PFSK-1 (cell line): Measurements from ENCODE around the gene PITRM1.

Experiments used
- FOXP2 ChIP-seq: optimal IDR thresholded peaks from 2 replicates; pipeline ENCODE3; 2011; ENCODE audit warnings: borderline replicate concordance, control low read depth, inconsistent platforms; ENCODE audit not compliant: insufficient read depth; ENCODE audit errors: extremely low read length, extremely low read depth
- POLR2AphosphoS5 ChIP-seq: IDR thresholded peaks from 2 replicates; pipeline ENCODE4 v1.6.1; 2012; ENCODE audit warnings: low read depth, mild to moderate bottlenecking, control low read depth, low read length, moderate library complexity
- SIN3A ChIP-seq: IDR thresholded peaks from 2 replicates; pipeline ENCODE4 v1.6.1; 2012; ENCODE audit warnings: mild to moderate bottlenecking, low read length, moderate library complexity, borderline replicate concordance; ENCODE audit not compliant: insufficient read depth
- TAF1 ChIP-seq: IDR thresholded peaks from 2 replicates; pipeline ENCODE4 v1.6.1; 2012; ENCODE audit warnings: low read length, control low read depth, borderline replicate concordance; ENCODE audit not compliant: insufficient read depth
- TF ChIP-seq, protein P1 (sequence below), 2 experiments: IDR thresholded peaks; 2 replicates each; pipeline versions ENCODE4 v1.6.1 to v1.8.0; 2011 to 2012; ENCODE audit warnings: low read depth in 2 of 2, low read length in 2 of 2, control low read depth in 1 of 2, inconsistent platforms in 1 of 2, mild to moderate bottlenecking in 1 of 2, moderate library complexity in 1 of 2; ENCODE audit not compliant: insufficient read depth in 1 of 2

The PITRM1 gene

DNA sequence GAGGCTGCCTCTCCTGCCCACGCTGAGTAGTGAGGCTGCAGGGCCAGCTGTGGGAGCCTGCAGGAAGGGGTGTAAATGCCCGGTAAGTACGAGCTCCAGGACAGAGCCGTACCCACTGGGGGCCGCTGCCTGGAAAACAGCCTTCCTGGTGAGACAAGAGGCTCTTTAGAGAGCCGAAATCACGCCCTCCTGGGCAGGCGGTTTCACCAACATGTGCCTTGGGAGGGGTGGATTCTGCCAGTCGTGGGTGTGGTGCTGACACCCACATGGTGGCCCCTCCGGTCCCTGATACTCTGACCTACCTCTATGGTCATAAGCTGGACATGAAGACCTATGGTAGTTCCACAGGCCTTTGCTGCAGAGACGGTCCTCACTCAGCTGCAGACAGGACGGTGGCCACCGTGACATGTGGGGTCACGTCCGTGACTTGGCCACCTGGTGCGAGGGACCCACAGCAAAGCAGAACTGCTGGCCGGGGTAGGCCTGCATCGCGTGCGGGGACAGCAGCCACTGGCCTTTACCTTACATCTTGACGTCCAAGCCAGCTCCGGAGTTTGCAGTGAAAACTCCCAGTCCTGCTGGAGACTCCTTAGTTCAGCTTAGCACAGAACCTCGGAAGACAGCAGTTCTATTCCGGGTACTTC, 46.9 kb downstream of the PITRM1 start:
- TF ChIP-seq, protein P1, sequence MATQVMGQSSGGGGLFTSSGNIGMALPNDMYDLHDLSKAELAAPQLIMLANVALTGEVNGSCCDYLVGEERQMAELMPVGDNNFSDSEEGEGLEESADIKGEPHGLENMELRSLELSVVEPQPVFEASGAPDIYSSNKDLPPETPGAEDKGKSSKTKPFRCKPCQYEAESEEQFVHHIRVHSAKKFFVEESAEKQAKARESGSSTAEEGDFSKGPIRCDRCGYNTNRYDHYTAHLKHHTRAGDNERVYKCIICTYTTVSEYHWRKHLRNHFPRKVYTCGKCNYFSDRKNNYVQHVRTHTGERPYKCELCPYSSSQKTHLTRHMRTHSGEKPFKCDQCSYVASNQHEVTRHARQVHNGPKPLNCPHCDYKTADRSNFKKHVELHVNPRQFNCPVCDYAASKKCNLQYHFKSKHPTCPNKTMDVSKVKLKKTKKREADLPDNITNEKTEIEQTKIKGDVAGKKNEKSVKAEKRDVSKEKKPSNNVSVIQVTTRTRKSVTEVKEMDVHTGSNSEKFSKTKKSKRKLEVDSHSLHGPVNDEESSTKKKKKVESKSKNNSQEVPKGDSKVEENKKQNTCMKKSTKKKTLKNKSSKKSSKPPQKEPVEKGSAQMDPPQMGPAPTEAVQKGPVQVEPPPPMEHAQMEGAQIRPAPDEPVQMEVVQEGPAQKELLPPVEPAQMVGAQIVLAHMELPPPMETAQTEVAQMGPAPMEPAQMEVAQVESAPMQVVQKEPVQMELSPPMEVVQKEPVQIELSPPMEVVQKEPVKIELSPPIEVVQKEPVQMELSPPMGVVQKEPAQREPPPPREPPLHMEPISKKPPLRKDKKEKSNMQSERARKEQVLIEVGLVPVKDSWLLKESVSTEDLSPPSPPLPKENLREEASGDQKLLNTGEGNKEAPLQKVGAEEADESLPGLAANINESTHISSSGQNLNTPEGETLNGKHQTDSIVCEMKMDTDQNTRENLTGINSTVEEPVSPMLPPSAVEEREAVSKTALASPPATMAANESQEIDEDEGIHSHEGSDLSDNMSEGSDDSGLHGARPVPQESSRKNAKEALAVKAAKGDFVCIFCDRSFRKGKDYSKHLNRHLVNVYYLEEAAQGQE (IDR thresholded peaks at IDR 0.05; ENCODE audit: insufficient read depth in 1 of 2, low read depth in 2 of 2, low read length in 2 of 2), result no peak
- TF ChIP-seq SIN3A (no peak), TAF1 (no peak), POLR2AphosphoS5 (no peak), FOXP2 (no peak)

DNA sequence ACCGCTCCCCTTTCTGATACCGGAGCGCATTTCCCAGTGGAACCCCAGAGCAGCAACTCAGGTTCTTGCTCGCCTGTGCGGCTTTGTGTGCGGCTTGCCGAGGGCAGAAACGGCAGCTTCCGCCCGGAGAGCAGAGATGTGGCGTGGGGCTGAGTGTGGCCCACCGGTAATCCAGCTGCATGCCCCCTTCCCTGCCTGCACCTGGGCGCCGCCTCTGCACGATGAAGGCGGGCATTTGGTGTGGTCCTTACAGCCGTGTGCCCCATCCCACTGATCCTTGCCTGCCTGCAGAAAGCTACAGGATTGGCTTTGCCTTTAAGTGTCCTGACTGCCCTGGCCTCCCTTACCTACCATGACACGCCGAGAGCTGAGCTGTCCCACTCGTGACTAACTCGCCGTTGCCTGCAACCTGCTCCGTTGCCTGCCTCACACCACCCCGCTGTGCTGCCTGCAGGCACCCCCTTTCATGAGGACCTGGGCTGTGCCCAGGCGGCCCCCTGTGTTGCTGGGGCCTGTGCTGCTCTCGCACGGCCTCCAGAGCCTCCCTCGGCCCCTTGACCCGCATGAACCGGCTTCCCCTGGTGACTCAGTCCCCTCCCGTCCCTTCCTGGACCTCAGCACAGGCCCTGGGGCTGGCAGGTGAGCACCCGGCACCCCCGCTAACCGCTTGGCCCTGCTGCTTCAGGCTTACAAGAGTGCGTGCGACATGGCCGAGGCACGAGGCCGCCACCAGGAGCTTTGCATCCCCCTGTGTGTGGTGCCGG, 48.0 kb downstream of the PITRM1 start:
- TF ChIP-seq FOXP2, result no peak
- TF ChIP-seq TAF1, result no peak
- TF ChIP-seq POLR2AphosphoS5, result no peak
- TF ChIP-seq, protein P1 (IDR thresholded peaks at IDR 0.05; ENCODE audit: insufficient read depth in 1 of 2, low read depth in 2 of 2, low read length in 2 of 2), result no peak

DNA sequence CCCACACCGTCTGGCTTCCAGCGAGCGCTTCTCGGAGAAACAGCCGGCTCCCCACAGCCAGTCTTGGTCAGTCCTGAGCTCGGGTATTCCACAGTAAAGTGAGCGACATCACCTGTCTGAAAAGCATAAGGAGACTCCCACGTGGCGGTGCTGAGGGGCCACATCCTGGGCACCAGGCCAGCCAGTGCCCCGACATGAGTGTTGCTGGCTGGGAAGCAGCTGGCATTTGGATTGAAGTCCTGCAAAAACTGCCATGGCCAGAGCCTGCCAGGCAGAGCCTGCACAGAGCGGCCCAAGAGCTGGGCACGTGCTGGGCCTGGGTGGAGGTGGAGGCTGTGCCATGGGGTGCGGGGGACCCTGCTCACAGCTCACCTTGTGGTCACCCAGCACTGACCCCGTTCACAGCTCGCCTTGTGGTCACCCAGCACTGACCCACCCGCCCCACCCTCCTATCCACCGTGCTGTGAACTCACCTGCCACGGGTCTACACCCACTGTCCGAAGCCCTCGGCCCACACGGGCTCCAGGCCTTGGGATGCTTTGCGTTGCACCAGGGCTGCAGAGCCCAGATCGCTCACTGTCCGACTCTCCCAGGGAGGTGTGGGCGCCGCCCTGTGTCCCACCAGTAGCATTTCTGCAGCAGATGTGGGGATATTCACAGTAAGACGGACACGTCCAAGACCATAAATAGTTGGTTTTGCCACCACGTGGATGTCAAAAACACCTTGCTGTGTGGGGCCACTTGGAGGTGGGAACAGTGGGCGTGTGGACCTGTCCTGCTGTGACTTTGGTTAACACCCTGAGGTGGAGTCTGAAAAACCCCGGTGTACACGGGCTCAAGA, 48.8 kb downstream of the PITRM1 start:
- TF ChIP-seq, protein P1 (IDR thresholded peaks at IDR 0.05; ENCODE audit: insufficient read depth in 1 of 2, low read depth in 2 of 2, low read length in 2 of 2), result no peak
- TF ChIP-seq POLR2AphosphoS5 (no peak), TAF1 (no peak), FOXP2 (no peak), SIN3A (no peak)

DNA sequence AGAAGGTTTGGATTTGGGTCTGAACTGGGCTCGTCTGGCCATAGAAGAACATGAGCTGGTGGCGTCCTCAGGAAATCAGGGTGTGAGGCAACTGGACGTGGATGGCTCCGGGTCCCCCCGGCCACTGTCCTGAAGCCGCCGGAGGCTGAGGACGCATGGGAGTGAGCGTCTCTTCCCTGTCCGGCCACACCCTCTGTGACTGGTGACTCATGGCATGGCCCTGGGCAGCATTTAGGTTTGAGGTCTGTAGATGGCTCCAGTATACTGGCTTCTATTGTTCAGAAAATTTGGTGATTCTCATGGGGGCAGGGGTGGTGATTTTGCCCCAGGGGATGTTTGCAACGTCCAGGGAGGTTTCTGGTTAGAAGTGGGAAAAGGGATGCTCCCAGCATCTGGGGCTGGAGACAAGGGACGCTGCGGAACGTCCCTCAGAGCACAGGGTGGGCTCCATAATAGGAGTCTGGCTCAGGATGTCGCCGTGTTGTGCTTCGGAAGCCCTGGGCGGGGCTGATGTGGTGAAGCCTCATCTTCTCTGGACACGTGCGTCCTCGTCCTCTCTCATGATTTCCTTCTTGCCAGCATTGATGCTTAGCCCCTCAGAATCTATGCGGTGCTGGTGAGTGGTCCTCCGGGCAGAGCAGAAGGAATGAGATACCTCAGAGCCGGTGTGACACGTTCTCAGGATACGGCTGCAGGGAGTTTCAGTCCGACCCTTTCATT, 49.9 kb downstream of the PITRM1 start:
- TF ChIP-seq SIN3A (no peak), FOXP2 (no peak), TAF1 (no peak), POLR2AphosphoS5 (no peak)
- TF ChIP-seq, protein P1 (IDR thresholded peaks at IDR 0.05; ENCODE audit: insufficient read depth in 1 of 2, low read depth in 2 of 2, low read length in 2 of 2), result no peak
